Cortex of kidney (tissue), 1 donor: ENCODE data around the gene MLYCD.

Experiments
- DNase-seq: peaks from one replicate; lab custom pipeline; 2025; lab: John Stamatoyannopoulos, UW

The MLYCD gene

DNA sequence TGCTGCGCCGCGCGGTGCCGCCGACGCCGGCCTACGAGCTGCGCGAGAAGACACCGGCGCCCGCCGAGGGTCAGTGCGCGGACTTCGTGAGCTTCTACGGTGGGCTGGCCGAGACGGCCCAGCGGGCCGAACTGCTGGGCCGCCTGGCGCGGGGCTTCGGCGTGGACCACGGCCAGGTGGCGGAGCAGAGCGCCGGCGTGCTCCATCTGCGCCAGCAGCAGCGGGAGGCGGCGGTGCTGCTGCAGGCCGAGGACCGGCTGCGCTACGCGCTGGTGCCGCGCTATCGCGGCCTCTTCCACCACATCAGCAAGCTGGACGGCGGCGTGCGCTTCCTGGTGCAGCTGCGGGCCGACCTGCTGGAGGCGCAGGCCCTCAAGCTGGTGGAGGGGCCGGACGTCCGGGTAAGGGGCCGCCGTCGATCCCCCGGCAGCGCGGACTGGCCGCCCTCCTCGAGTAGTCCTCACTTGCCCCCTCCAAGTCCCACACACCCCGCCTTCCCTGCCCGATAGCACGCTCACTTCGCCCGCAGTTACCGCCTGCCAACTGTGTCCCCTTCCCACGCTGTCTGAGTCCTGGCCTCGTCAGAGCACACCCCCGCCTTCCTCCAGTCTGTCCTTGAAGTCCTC lies 470 bp downstream of the MLYCD start:
- no peak for DNase-seq

DNA sequence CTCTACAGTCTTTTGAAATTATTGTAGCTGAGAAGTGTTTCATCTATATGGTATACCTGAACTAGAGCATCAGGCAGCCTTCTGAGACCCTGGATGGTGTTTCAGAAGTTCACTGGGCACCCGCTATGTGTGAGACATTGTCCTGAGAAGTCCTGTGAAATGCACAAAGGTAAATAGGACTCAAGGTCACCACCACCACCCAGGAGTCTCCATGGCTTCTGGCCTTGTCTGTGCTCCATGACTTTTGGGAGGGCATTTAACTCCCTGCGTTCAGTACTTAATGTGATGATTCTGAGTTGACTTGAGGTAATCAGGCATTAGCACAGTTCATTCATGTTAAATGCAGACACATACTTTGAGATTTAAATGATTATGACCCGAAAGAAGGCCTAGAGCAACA lies 1.1 kb downstream of the MLYCD start:
- no peak for DNase-seq

DNA sequence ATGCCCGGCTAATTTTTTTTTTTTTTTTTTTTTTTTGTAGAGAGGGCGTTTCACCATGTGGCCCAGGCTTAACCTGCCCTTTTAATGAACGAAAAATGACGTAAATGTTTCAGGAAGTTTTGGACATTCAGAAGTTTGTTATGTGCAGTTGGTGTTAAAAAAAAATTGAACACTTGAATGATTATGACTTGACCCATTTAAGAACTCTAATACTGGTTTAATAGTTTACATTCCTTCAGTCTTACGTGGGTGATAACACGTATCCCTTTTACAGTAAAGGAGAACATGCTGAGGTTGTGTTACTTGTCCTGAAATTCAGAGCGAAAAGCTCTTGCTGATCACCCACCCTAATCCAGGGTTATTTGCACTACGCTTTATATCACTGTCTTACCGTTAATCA lies 1.7 kb downstream of the MLYCD start:
- no peak for DNase-seq

DNA sequence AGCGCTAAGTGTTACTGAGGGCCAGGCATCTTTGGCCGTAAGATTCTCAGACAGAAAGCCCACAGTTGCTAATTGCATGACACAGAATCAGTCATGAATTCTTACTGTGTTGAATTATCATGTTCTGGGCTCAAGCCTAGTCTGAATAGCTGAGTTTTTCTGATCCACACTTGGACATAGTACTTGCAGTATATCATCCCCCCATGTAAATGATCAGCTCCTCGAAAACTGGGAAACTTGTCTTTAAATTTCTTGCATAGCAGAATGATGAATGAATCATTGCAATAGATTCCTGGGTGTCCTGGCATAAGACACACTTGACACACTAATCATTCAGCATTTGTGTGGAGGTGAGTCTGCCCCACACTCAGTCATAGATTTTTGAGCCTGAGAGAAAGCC lies 2.2 kb downstream of the MLYCD start:
- no peak for DNase-seq

DNA sequence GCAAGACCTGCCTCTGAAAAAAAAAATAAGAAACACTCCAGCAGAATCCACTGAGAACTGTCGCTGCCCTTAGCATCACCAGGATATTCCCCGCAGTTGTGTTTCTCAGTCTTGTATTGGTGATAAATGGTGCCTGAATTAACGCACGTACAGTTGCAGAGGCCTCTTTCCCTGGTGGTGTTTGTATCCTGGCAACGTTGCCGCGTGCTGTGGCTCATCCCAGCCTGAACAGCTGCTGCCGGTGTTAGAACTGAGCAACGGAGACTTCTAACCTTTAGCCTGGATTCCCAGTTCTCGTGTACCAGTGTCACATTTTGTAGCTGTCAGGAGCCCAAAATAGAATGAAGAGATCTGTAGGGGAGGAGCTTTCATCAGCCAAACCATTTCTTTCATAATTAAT lies 4.8 kb downstream of the MLYCD start:
- no peak for DNase-seq

DNA sequence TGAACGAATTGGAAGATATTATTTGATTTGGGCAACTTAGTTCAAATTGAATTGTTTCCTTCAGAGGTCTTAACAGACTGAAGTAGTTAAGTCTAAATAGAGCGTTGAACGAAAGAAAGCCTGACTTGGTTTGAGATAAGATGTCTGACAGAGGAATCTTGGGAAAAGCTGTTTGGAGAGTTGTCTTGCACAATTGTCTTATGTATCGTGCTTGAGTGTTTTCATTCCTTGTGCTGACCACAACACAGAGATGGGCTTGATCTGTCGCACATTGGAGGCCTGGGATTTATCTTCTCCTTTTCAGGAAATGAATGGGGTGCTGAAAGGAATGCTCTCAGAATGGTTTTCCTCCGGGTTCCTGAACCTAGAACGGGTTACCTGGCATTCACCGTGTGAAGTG lies 7.8 kb downstream of the MLYCD start:
- no peak for DNase-seq

DNA sequence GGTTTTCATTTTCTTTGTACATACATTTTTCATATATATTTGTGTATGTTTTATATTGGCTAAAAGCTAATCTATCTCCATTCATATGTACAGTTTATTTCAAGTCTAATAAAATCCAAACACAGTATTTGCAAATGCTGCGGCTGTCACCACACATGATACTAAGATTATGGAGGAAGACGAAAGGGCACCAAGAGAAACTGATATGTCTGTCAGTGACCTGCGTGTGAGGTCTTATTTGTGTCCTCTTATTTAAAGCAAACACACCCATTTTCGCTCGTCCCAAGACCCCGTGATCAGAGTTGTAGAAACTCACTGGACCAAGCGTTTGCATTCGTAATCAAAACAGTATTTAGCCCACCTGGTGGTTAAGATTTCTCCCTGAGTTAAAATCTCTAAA lies 8.2 kb downstream of the MLYCD start:
- DNase-seq = no peak

DNA sequence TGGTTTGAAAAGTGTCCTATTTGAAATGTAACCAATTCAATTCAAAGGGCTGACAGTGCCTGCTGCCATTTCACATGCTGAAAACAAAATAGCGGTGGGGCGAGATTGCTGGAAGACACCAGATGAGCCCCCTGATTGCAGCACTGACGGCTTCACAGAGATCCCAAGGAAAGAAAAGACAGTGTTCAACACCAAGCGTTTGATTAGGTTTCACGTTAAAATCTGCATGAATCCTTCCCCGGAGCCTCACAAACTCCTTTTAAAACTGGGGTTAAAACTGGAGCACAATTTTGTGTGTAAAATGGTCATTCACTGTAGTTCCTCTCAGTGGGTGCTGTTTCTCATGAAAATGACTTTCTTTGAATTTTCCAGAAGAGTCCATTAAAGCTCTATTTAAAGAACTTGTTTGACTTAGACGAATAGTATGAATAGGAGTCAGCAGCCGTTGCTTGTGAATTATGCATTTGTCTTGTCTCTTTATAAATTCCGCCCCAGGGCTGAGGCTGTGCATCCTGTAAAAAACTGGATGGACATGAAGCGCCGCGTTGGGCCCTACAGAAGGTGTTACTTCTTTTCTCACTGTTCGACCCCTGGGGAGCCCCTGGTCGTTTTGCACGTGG lies 8.8 kb downstream of the MLYCD start:
- no peak for DNase-seq

DNA sequence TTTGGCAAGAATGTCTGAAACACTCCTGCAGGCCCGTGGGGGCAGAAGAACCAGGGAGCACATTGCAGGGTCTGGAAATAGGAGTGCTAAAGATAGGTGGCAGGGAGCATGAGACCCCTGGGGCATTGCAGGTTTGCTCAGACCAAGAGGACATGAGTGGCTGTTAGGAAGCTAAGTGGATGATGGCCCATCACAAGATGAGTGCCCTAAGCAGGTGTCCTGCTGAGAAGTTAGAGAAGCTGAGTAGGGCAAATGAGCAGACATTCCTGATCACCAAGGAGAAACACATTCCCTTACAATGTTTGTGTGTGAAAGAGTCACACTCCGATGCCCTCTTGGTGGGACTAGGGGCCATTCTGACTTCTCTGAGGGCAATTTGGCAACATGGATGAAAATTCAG lies 9.9 kb downstream of the MLYCD start:
- no peak for DNase-seq

DNA sequence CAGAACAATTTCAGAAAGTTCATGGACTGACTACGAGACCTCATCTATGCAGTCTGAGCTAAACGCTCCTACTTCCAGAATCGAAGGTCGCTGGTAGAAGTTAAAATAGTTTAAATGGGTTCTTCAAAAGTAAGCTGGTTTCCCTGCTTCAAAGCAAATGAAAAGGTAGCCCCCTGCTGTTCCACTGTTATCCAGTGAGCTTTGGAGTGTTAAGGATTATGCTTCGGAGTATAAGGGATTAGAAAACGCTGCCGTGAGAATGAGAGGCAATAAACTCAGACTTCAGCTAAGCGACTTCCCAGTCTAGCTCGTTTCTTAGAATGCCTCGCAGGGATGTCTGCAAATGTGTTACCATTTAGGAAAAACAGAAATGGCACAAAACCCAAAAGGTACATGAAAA lies 12.4 kb downstream of the MLYCD start:
- no peak for DNase-seq

DNA sequence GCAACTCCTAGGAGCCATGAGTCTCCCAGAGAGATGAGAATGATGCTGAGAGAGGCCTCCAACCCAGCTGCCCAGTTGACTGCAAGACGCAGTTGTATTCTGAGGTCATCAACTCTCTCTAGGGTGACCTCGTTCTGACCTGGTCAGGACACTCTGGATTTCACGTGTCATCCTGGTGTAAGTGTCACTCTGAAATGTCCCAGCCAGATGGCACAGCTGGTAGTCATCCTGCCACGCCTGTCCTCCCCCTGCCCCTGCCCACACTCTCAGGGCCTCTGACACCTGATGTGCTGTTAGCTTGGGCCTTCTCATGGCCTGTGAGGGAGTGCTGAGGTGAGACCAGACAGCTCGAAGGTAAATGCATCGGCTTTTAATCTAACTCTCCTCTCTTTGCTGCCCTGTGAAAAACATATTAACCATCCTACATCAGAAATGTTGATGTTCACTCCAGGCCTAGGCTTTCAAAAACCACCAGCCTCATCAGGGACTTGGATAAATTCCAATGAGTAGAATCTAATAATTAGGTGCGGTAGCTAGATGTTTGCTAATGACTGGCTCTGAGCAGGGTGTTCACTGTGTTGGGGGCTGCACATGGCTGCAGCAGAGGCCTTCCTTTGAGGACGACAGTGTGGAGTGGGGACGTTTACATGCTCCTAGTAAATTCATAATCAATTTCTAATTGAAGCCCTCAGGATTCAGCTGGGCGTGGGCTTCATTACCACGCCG lies 13.8 kb downstream of the MLYCD start:
- no peak for DNase-seq

DNA sequence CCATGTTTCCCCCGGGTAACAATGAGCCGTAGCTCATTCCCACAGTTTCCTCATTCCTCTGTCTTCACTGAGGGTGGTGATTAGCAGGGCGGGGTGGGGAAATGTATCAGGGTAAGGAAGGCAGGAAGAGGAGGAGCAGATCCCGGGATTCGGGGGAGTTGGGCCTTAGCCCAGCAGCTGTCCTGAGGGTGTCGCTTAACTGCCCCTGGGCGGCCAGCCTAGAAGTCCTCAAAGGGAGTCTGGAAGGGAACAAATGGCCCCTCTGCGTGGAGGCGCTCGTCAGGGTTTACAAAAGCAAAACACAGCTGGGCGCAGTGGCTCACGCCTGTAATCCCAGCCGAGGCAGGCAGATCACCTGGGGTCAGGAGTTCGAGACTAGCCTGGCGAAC lies 14.3 kb downstream of the MLYCD start:
- DNase-seq = no peak

DNA sequence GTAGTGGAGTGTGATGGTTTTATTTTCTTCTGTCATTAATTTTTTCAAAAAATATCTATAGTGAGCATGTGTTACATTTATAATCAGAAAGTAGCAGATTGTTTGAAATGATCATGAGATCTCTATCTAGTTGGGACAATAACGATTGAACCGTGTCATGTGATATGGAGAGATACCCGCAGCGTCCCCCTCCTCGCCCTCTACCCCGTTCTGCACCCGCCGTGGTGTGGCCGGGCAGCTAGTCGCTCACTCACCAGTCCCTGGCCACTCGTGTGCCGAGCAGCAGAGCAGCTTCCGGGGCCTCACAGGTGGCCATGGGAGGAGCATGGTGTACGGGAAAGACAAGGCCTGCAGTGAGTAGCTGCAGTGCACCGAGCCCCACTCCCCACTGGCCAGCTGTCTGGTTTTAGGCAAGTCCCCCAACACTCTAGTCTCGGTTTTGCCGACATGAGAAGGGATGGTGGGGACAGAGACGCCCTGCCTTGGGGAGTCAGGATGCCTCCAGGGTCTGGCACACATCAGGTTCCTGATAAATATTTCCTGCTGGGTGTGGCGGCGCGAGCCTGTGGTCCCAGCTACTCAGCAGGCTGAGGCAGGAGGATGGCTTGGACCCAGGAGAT lies 15.3 kb downstream of the MLYCD start:
- no peak for DNase-seq

DNA sequence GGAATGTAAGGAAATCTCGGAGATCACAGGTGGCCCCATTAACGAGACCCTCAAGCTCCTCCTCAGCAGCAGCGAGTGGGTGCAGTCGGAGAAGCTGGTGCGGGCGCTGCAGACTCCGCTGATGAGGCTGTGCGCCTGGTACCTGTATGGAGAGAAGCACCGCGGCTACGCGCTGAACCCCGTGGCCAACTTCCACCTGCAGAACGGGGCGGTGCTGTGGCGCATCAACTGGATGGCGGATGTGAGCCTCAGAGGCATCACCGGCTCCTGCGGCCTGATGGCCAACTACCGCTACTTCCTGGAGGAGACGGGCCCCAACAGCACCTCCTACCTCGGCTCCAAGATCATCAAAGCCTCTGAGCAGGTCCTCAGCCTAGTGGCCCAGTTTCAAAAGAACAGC lies 16.2 kb downstream of the MLYCD start:
- no peak for DNase-seq

DNA sequence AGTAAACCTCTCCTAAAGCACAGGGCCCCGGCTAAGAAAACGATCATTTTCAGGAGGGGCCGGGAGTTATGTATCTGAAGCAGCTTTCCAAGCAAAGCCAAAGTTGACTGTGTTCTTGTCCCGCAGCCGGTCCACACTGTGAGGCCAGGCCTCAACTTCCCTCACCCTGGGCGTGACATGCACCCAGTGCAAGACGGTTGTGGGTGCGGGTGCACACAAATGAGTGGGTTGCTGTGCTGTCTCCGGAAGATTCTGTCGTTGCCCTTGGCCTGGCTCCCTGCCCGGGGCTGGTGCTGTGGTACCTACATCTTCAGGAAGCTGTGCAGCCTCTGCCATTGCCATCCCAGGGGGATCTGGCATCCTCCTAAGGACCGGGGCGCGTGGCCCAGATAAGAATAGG lies 16.6 kb downstream of the MLYCD start:
- no peak for DNase-seq

DNA sequence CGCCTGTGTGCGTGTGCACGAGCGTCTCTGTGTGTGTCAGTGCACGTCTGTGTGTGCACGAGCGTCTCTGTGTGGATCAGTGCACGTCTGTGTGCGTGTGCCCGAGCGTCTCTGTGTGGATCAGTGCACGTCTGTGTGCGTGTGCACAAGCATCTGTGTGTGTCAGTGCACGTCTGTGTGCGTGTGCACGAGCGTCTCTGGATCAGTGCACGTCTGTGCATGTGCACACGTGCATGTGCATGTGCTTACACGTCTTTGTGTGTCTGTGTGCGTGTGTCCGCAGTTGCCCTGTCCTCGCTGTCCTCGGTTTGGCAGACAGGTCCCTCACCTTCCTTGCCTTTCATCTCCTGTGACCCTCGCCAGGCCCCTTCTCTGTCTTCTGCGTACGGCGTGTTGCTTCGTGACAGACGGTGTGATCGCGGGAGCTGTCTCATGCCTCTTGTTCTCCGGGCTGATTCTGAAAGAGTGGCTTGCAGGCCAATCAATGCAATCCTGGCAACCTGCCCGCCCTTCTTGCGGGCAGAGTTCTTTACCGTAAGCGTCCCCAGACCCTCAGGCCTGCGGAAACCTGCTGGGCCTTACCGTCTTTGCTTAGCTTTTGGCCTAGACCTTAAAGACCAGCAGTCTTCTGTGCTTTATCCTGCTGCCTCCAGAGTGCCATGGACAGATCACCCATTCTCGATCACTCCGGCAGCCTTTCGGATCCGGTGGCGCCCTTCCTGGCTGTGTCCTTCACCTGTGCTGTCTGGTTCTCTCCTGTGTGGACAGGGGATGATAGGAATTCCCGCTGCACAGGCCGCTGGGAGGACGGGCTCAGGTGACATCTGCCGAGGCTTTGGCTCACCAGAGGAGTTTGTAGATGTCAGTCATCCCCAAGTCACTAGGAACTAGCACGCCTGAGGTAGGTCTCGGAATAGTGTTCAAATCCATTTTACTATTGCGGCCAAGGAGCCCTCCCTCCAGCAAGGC lies 18.5 kb downstream of the MLYCD start:
- DNase-seq = no peak

DNA sequence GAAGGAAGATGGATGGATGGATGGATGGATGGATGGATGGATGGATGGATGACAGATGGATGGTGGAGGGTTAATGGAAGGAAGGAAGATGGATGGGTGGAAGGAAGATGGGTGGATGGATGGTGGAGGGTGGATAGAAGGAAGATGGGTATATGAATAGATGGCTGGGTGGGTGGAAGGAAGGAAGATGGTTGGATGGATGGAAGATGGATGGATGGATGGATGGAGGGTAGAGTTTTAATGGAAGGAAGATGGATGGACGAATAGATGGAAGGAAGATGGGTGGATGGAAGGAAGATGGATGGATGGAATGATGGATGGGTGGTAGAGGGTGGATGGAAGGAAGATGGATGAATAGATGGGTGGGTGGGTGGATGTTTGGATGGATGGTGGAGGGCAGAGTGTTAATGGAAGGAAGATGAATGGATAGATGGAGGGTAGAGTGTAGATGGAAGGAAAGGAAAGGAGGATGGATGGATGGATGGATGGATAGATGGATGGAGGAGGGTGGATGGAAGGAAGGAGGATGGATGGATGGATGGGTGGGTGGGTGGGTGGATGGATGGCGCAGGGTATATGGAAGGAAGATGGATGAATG lies 22.1 kb downstream of the MLYCD start:
- no peak for DNase-seq

DNA sequence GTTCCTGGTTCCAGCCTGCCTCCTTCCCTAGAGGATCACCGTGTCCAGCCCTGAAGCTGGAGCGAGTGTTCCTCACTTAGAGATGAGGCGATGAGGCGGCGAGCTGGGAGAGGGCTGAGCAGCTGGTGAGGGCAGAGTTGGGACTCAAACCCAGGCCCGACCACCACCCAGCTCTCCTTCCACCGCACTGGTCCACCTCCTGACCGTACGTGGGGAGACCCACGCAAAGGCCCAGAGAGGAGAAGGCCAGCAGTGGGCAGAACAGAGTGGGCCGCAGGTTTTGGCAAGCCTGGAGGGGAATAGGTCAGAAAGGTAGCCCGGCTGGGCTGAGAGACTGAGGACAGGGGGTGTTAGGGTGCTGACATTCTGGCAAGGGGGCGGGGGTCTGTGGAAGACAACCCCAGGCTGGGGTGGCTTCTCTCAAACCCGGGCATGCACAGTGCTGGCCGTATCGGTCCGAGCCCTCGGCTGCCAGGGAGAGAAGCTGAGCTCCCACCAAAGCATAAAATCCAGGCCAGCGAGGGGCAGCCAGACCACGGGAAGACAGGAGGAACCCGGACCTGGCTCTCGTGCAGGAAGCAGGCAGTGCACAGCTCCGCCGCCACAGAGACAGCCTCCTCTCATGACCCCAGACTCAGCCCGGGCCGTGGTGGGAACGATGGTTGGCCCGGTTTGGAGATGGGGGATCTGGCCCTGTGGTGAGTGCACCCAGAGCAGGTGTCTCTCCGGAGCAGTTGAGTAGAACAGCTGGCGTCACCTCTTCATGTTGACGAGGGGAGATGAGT lies 24.9 kb downstream of the MLYCD start:
- no peak for DNase-seq

DNA sequence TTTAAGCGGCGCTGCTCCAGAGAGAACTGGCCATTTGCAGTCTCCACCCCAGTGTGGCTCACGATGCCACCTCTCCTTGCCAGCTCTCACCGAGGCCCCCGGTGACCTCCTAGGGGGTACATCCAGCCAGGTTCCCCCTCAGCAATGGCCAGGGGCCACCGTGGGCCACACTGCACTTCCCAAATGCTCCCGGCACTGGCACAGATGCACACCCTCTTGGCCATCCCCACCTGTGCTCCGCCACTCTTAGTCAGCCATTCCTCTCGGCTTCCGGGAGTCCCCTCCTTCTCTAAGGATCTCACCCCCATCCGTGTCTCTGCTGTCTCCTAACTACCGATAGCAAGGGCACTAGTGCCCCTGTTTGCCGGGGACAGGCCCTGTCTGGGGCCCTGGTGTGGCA lies 25.8 kb downstream of the MLYCD start:
- no peak for DNase-seq

DNA sequence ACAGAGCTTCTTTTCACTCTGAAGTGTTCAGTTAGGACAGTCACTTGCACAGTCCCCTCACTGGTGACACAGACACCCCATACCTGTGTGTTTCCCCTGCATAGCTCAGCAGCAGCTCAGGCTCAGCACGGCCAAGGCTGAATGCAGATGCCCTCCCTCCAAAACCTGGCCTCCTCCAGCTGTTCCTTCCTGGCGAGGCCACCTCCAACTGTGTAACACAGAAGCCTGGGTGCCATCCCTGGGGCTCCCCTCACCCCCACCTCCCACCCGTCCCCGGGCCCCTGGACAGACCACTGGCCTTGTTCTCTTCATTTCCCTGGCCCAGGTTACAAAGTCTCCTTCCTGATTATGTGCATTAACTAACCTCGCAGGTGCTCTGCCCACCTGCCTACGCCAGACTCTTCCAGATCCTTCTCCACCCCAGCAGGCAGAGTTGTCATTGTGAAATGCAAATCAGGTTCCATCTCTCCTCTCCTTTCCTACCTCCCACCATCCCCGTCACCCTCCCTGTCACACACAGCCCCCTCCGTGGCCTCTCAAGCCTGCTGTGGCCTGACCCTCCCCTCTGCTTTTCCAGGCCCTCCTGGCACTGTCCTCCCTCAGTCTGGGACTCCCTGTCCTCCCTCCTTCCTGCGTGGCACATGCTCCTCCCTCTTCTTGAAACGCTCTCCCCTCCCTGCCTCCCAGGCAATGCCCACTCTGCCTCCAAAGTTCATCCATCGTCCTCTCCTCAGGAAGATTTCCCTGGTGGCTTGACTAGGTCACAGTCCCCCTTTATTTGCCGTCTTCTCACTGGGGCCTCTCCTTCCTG lies 26.4 kb downstream of the MLYCD start:
- no peak for DNase-seq
